ENCODE results near the gene APOL5.
"Not testable (repeated sequence)": the region's sequence is repeated elsewhere in the genome, so short reads cannot be mapped to it uniquely, and the experiment has no call there.

The APOL5 gene

GRCh38 chr22:35717572-35717971 lies at the start of gene APOL5:
Gene APOL5 (plus strand): TSS chr22:35717872. CDS start chr22:35717872, 0 bp downstream.
- Histone ChIP-seq H3K27me3 (replicated peaks) (no peaks in the 10 kb centered on the region), H3K4me3 (ENCODE audit: low read depth, low read length) (no peak within 1 kb of the TSS), H3K27ac (no peak within 1 kb of the TSS), H3K36me3 (replicated peaks) (no peaks in the 10 kb centered on the region)
- no peak for TF ChIP-seq CTCF (IDR thresholded peaks at IDR 0.05; ENCODE audit: low read depth, low read length, missing control alignments)
- DNase-seq = no peak
- in situ Hi-C loops (cut with HindIII; ENCODE audit: low pct_ligation_motif_present, low sequenced_read_pairs) = no loop called here

GRCh38 chr22:35674335-35674734 lies 43.3 kb upstream of the APOL5 start:
- DNase-seq = no peak
- no peak for TF ChIP-seq CTCF (IDR thresholded peaks at IDR 0.05; ENCODE audit: low read depth, low read length, missing control alignments)
- no peaks in the 10 kb centered on the region for H3K36me3 ChIP-seq (replicated peaks)
- no peaks in the 10 kb centered on the region for H3K27me3 ChIP-seq (replicated peaks)
- in situ Hi-C loops (cut with HindIII; ENCODE audit: low pct_ligation_motif_present, low sequenced_read_pairs) = no loop called here
- no peak overlapping the region for H3K27ac ChIP-seq
- H3K4me3 ChIP-seq (ENCODE audit: low read depth, low read length) = no peak overlapping the region

- H3K27ac ChIP-seq; H3K27me3 ChIP-seq (replicated peaks); H3K4me3 ChIP-seq (ENCODE audit: low read depth, low read length); in situ Hi-C loops (cut with HindIII; ENCODE audit: low pct_ligation_motif_present, low sequenced_read_pairs); H3K36me3 ChIP-seq (replicated peaks); DNase-seq: not testable (repeated sequence)
These were observed 41.6 kb upstream of the APOL5 start for GRCh38 chr22:35676065-35676464.

GRCh38 chr22:35677460-35678187 lies 40.0 kb upstream of the APOL5 start:
- no peaks in the 10 kb centered on the region for H3K27me3 ChIP-seq (replicated peaks)
- H3K4me3 ChIP-seq (ENCODE audit: low read depth, low read length) = no peak overlapping the region
- no peaks in the 10 kb centered on the region for H3K36me3 ChIP-seq (replicated peaks)
- H3K27ac ChIP-seq = no peak overlapping the region
- in situ Hi-C loops (cut with HindIII; ENCODE audit: low pct_ligation_motif_present, low sequenced_read_pairs) = no loop called here
- TF ChIP-seq CTCF (IDR thresholded peaks at IDR 0.05; ENCODE audit: low read depth, low read length, missing control alignments) = no peak
- no peak for DNase-seq

GRCh38 chr22:35678836-35679235 lies 38.8 kb upstream of the APOL5 start:
- Histone ChIP-seq H3K27ac (no peak overlapping the region), H3K4me3 (ENCODE audit: low read depth, low read length) (no peak overlapping the region), H3K27me3 (replicated peaks) (no peaks in the 10 kb centered on the region), H3K36me3 (replicated peaks) (no peaks in the 10 kb centered on the region)
- in situ Hi-C loops (cut with HindIII; ENCODE audit: low pct_ligation_motif_present, low sequenced_read_pairs) = no loop called here
- TF ChIP-seq CTCF (IDR thresholded peaks at IDR 0.05; ENCODE audit: low read depth, low read length, missing control alignments) = no peak
- no peak for DNase-seq

GRCh38 chr22:35679492-35679891 lies 38.2 kb upstream of the APOL5 start:
- in situ Hi-C loops (cut with HindIII; ENCODE audit: low pct_ligation_motif_present, low sequenced_read_pairs) = not testable (repeated sequence)
- peak; percentile 28 for DNase-seq

GRCh38 chr22:35681454-35682052 lies 36.1 kb upstream of the APOL5 start:
- no peaks in the 10 kb centered on the region for H3K27me3 ChIP-seq (replicated peaks)
- H3K36me3 ChIP-seq (replicated peaks) = no peaks in the 10 kb centered on the region
- in situ Hi-C loops (cut with HindIII; ENCODE audit: low pct_ligation_motif_present, low sequenced_read_pairs) = no loop called here
- no peak for TF ChIP-seq CTCF (IDR thresholded peaks at IDR 0.05; ENCODE audit: low read depth, low read length, missing control alignments)
- DNase-seq = no peak
- H3K27ac ChIP-seq = no peak overlapping the region
- H3K4me3 ChIP-seq (ENCODE audit: low read depth, low read length) = no peak overlapping the region

More at GRCh38 chr22:35679492-35679891, 38.2 kb upstream of the APOL5 start:
- H3K27me3 ChIP-seq (replicated peaks); H3K27ac ChIP-seq; H3K4me3 ChIP-seq (ENCODE audit: low read depth, low read length); H3K36me3 ChIP-seq (replicated peaks): not testable (repeated sequence)

Data from brain microvascular endothelial cell (primary cell).